MG63 (cell line): ENCODE results near the gene CHST2. TPM values are rescaled to one million over a fixed set of nuclear protein-coding genes. Genes with fewer than 3 reads are reported as not detected.

ENCODE experiments used
- DNase-seq: peaks from one replicate; pipeline ENCODE4 v3.0.0-alpha.2; 2020
- H3K27me3 ChIP-seq: fragments of 250-450 bp; sonication (Bioruptor Pico); 2 replicates; pipeline ENCODE4 v1.5.1; 2020; ENCODE audit warnings: mild to moderate bottlenecking, moderate library complexity
- H3K36me3 ChIP-seq: fragments of 250-450 bp; sonication (Bioruptor Pico); 2 replicates; pipeline ENCODE4 v1.5.1; 2020; ENCODE audit warnings: mild to moderate bottlenecking, moderate library complexity
- H3K4me3 ChIP-seq: fragments of 250-450 bp; sonication (Bioruptor Pico); 2 replicates; pipeline ENCODE4 v1.5.1; 2020; ENCODE audit warnings: mild to moderate bottlenecking, moderate library complexity
- H3K9me3 ChIP-seq: fragments of 250-450 bp; sonication (Bioruptor Pico); 2 replicates; pipeline ENCODE4 v1.5.1; 2020; ENCODE audit warnings: mild to moderate bottlenecking, moderate library complexity
- total RNA-seq: library from RNA; depleted of rRNA; stranded (reverse); fragments of >200 nt; shearing (Covaris generic); gene quantifications from 2 replicates; pipeline ENCODE4 v1.2.3, GENCODE V29; 2014; ENCODE audit warnings: low replicate concordance; rRNA removed

The CHST2 gene
- total RNA-seq, 1 experiment from 2014 or later = 0.36 TPM

DNA sequence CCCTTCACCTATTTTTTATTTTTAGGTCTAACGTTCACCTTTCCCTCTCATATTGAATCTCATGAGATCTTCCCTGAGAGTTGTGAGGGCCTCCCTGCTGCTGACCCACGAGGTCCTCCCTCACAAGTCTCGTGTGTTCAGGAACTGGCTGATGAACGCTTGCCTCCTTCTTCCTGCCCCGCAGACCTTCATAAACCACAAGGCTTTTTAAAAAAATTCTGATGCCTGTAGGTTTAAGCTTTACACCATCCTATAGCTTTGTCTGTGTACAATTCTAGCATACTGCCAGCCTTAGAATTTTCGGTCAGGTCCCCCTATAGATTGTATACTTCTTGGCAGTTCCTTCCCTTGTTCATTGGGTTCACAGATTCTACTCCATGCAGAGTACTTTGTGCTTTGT is 50.5 kb downstream of the CHST2 start:
- no peaks in the 10 kb centered on the region for H3K27me3 ChIP-seq

DNA sequence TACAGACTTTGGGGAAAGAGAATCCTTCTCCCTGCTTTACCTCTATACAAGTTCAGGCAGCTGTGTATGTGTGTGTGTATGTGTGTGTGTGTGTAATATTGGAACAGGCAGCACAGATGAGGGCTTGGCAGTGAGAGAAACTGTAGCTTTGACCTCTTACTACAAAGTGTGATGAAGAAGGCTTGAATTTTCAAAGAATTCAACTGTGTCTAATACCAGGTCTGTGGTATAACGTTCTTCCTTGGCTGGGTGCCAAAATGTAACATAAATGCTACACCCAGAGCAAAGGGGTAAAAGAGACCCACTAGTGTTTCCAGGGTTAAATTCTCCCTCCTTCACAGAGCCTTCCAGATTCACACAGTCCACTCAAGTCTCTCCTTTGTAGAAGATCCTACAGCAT is 51.1 kb downstream of the CHST2 start:
- Histone ChIP-seq H3K27me3 (no peaks in the 10 kb centered on the region), H3K36me3 (no peaks in the 10 kb centered on the region), H3K4me3 (no peak overlapping the region), H3K9me3 (peaks cover 9% of the 10 kb centered on the region)
- no peak for DNase-seq

More for the DNA sequence above, 50.5 kb downstream of the CHST2 start:
- peaks cover 9% of the 10 kb centered on the region for H3K9me3 ChIP-seq
- H3K36me3 ChIP-seq = no peaks in the 10 kb centered on the region
- no peak overlapping the region for H3K4me3 ChIP-seq
- DNase-seq = no peak

DNA sequence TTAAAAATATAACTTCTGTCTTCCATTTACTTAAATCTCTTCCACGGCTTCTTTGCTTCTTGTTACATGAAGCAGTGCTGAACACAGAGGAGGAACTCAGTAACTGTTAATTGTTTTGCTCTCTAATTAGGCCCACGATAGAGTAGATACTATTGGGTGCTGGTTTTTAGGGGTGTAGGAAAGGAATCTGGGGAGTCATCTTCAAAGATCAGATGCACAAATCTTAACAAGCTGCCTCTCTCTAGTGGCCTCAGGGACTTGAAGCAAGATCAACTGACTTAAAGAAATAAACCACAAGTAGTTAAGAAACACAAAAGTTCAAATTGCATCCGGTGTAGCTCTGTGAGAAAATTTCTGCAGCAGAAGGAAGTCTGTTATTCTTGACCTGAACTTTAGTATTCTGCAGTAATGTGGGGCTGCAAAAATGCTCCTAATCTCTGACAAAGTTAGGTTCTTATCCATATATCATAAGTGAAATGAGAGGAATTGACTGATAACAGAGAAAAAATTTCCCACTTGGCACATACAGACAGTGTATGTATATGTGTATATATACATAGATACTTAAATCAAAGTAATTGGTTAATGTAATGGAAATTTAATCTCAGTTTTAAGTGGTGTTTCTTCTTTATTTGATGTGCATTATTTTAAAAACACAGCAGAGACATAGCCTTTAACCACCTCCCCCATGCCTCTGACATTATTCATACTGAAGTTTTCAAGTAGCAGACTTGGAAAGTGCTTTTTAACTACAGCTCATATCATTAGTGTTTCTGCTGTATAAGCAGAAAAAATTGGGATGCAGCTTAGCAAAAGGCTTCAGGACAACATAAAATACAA is 51.8 kb downstream of the CHST2 start:
- Histone ChIP-seq H3K9me3 (peaks cover 9% of the 10 kb centered on the region), H3K36me3 (no peaks in the 10 kb centered on the region), H3K27me3 (no peaks in the 10 kb centered on the region), H3K4me3 (no peak overlapping the region)
- no peak for DNase-seq

DNA sequence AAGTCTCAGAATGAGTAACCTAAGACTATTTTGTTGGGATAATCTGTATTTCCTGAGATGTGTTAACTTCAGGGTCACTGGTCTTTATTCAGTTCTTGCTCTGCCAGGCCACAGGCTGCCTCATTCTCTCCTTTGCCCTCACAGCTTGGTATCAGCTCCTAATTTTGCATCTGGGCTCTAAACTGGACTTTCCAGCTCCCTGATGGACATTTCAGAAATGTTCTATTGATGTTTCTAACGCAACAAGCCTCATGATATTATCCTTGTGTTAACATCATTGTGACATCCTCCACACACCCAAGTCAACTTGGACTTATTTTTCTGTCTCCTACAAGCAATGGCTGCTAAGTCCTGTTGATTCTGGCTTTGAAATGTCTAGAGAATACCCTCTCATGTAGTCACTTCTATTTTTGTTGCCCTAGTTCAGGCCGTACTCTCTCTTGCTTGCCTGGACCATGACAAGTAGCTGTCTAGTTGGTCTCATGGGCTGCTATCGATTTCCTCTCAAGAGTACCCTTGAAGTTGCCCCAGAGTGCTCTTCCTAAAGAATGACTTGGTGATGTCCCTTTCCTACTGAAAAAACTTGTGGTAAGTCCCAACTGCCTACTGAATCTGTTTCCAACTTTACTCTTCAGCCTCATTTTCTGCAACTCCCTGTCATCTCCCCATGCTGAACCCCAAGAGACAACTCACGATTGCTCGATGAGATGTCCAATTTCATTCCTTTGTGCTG is 52.7 kb downstream of the CHST2 start:
- H3K4me3 ChIP-seq = no peak overlapping the region
- H3K9me3 ChIP-seq = peaks cover 9% of the 10 kb centered on the region
- H3K36me3 ChIP-seq = no peaks in the 10 kb centered on the region
- no peak for DNase-seq
- no peaks in the 10 kb centered on the region for H3K27me3 ChIP-seq

DNA sequence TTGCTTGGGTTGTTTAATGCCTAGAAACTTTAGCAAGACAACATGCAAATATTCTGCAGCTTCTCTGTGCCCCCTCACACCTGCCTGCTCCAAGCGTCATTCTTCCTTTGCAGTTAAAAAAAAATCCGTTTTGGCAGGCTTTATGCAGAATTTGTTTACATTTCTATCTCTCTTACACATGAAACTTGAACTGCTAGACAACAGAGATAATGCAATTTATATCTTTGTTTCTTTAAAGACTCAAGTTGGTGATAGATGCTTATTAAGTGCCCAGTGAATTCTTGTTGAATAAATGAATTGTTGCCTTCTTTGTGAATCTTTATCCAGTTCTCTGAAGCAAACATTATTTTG is 53.2 kb downstream of the CHST2 start:
- Histone ChIP-seq H3K27me3 (no peaks in the 10 kb centered on the region), H3K9me3 (peaks cover 9% of the 10 kb centered on the region), H3K36me3 (no peaks in the 10 kb centered on the region), H3K4me3 (no peak overlapping the region)
- DNase-seq = no peak

DNA sequence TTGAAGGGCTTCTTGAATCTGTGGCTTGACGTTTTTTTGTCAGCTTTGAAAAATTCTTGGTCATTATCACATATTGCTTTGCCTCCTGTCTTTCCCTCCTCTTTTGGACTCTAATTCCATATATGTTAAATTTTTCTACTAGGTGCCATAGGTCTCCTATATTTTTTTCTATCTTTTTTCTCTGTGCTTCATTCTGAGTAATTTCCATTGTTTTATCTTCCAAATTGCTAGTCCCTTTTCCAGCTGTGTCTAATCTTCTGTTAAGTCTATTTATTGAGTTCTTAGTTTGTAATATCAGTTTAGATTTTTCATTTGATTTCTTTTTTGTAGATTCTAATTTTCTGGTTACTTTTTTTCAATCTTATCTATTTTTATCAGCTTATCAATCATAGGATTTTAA is 53.7 kb downstream of the CHST2 start:
- peaks cover 9% of the 10 kb centered on the region for H3K9me3 ChIP-seq
- no peak for DNase-seq
- no peaks in the 10 kb centered on the region for H3K36me3 ChIP-seq
- no peak overlapping the region for H3K4me3 ChIP-seq
- H3K27me3 ChIP-seq = no peaks in the 10 kb centered on the region

Other genes starting within 250 kb of the CHST2 start
- 150 and 205 TPM in 2 replicates for gene PCOLCE2, start 230.7 kb upstream of the CHST2 start, total RNA-seq
- gene PAQR9, start 156.1 kb upstream of the CHST2 start, total RNA-seq = 0.66 and 2.5 TPM in 2 replicates
- 65.3 and 141 TPM in 2 replicates for gene U2SURP, start 118.2 kb upstream of the CHST2 start, total RNA-seq